HepG2 (cell line): ENCODE results near the gene ERCC4. TPM values are rescaled to one million over a fixed set of nuclear protein-coding genes. Genes with fewer than 3 reads are reported as not detected.

Source experiments
- AFF4 ChIP-seq: sonication (generic); formaldehyde crosslinking; IDR thresholded peaks from 2 replicates; pipeline ENCODE4 v1.4.0; 2020; ENCODE audit warnings: missing genetic modification reagents
- BCLAF1 ChIP-seq: fragments of 450-650 bp; IDR thresholded peaks from 2 replicates; pipeline ENCODE4 v1.6.1; 2017; ENCODE audit warnings: mild to moderate bottlenecking
- ETV5 ChIP-seq: IDR thresholded peaks from 2 replicates; pipeline ENCODE4 v1.6.1; 2018; ENCODE audit warnings: missing biosample characterization, missing genetic modification reagents, inconsistent platforms, borderline replicate concordance
- HDAC2 ChIP-seq: sonication (generic); formaldehyde crosslinking; IDR thresholded peaks from 2 replicates; pipeline ENCODE4 v1.4.0; 2020; ENCODE audit warnings: missing genetic modification reagents
- RBM22 ChIP-seq: fragments of 200-400 bp; formaldehyde crosslinking; optimal IDR thresholded peaks from 2 replicates; pipeline ENCODE3; 2017; ENCODE audit warnings: mild to moderate bottlenecking, low read length, moderate library complexity
- SRY ChIP-seq: sonication (generic); formaldehyde crosslinking; IDR thresholded peaks from 2 replicates; pipeline ENCODE4 v1.8.0; 2022; ENCODE audit warnings: mild to moderate bottlenecking, missing genetic modification reagents
- ZFP82 ChIP-seq: sonication (generic); formaldehyde crosslinking; IDR thresholded peaks from 2 replicates; pipeline ENCODE4 v1.5.1; 2020; ENCODE audit warnings: mild to moderate bottlenecking, missing genetic modification reagents, borderline replicate concordance
- polyA plus RNA-seq, 8 experiments: library from polyadenylated mRNA; depleted of rRNA in 3 of 8; stranded (reverse) in 7 of 8; unstranded in 1 of 8; fragments of >200 nt; fragmentation: Illumina TruSeq in 4 of 8; extraction: Trizol in 4 of 8; gene quantifications; 2 replicates each; pipeline versions ENCODE4 v1.2.1 to v1.2.3, GENCODE V29; 2011 to 2016; ENCODE audit warnings: low read depth in 4 of 8, missing spikeins in 1 of 8, mixed read lengths in 1 of 8; ENCODE audit not compliant: insufficient read depth in 1 of 8
- total RNA-seq, 5 experiments: library from RNA; depleted of rRNA; stranded (reverse); fragments of >200 nt; fragmentation: Illumina TruSeq; extraction: Trizol; gene quantifications; 2 replicates each; pipeline ENCODE4 v1.2.3, GENCODE V29; 2016; ENCODE audit warnings: low read depth in 1 of 5
- TF ChIP-seq, protein P1 (sequence below): sonication (generic); formaldehyde crosslinking; IDR thresholded peaks from 2 replicates; pipeline ENCODE4 v1.5.0; 2020; ENCODE audit warnings: missing genetic modification reagents
- TF ChIP-seq, protein P2 (sequence below): sonication (generic); formaldehyde crosslinking; IDR thresholded peaks from 2 replicates; pipeline ENCODE4 v1.5.0; 2020; ENCODE audit warnings: mild to moderate bottlenecking, missing genetic modification reagents
- TF ChIP-seq, protein P3 (sequence below): sonication (generic); formaldehyde crosslinking; IDR thresholded peaks from 2 replicates; pipeline ENCODE4 v1.5.0; 2020; ENCODE audit warnings: mild to moderate bottlenecking, low read depth, missing genetic modification reagents, borderline replicate concordance
- TF ChIP-seq, protein P4 (sequence below): sonication (generic); formaldehyde crosslinking; IDR thresholded peaks from 2 replicates; pipeline ENCODE4 v1.4.0; 2020; ENCODE audit warnings: mild to moderate bottlenecking, low read depth, missing genetic modification reagents

ERCC4 gene
- total and polyA plus RNA-seq, 2 of the 13 experiments (the other 11 are each of a cell fraction or from before 2014, with no cell fraction given): 5.4 to 15.2 TPM

- TF ChIP-seq AFF4 (CRISPR knock-in tag) (no peak), ZFP82 (CRISPR knock-in tag) (no peak), BCLAF1 (no peak), SRY (CRISPR knock-in tag) (no peak), HDAC2 (0 out of 2 replicates have a peak, but pooled peaks have one; percentile 19), ETV5 (CRISPR knock-in tag) (peak; percentile 67; the same call in 1 of the 2 replicates), RBM22 (no peak)
- TF ChIP-seq, protein P1, sequence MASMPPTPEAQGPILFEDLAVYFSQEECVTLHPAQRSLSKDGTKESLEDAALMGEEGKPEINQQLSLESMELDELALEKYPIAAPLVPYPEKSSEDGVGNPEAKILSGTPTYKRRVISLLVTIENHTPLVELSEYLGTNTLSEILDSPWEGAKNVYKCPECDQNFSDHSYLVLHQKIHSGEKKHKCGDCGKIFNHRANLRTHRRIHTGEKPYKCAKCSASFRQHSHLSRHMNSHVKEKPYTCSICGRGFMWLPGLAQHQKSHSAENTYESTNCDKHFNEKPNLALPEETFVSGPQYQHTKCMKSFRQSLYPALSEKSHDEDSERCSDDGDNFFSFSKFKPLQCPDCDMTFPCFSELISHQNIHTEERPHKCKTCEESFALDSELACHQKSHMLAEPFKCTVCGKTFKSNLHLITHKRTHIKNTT (CRISPR knock-in tag): no peak
- TF ChIP-seq, protein P2, sequence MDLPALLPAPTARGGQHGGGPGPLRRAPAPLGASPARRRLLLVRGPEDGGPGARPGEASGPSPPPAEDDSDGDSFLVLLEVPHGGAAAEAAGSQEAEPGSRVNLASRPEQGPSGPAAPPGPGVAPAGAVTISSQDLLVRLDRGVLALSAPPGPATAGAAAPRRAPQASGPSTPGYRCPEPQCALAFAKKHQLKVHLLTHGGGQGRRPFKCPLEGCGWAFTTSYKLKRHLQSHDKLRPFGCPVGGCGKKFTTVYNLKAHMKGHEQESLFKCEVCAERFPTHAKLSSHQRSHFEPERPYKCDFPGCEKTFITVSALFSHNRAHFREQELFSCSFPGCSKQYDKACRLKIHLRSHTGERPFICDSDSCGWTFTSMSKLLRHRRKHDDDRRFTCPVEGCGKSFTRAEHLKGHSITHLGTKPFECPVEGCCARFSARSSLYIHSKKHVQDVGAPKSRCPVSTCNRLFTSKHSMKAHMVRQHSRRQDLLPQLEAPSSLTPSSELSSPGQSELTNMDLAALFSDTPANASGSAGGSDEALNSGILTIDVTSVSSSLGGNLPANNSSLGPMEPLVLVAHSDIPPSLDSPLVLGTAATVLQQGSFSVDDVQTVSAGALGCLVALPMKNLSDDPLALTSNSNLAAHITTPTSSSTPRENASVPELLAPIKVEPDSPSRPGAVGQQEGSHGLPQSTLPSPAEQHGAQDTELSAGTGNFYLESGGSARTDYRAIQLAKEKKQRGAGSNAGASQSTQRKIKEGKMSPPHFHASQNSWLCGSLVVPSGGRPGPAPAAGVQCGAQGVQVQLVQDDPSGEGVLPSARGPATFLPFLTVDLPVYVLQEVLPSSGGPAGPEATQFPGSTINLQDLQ (CRISPR knock-in tag): no peak
- TF ChIP-seq, protein P3, sequence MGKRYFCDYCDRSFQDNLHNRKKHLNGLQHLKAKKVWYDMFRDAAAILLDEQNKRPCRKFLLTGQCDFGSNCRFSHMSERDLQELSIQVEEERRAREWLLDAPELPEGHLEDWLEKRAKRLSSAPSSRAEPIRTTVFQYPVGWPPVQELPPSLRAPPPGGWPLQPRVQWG (CRISPR knock-in tag): no peak
- TF ChIP-seq, protein P4, sequence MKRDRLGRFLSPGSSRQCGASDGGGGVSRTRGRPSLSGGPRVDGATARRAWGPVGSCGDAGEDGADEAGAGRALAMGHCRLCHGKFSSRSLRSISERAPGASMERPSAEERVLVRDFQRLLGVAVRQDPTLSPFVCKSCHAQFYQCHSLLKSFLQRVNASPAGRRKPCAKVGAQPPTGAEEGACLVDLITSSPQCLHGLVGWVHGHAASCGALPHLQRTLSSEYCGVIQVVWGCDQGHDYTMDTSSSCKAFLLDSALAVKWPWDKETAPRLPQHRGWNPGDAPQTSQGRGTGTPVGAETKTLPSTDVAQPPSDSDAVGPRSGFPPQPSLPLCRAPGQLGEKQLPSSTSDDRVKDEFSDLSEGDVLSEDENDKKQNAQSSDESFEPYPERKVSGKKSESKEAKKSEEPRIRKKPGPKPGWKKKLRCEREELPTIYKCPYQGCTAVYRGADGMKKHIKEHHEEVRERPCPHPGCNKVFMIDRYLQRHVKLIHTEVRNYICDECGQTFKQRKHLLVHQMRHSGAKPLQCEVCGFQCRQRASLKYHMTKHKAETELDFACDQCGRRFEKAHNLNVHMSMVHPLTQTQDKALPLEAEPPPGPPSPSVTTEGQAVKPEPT (CRISPR knock-in tag): no peak
Measured at GRCh38 chr16:13997933-13998332, 78.0 kb downstream of the ERCC4 start (continued).
